NCI-H1417 treated with DMSO at 0.1 percent for 48 hours (cell line): ENCODE results near the gene PNLIPRP3.

ENCODE experiments used
- DNase-seq: peaks from one replicate; lab custom pipeline; 2025; lab: John Stamatoyannopoulos, UW

PNLIPRP3 gene

GRCh38 chr10:116450861-116451260 lies 23.2 kb downstream of the PNLIPRP3 start:
- no peak for DNase-seq

- no peak for DNase-seq
These were observed 24.2 kb downstream of the PNLIPRP3 start for GRCh38 chr10:116451711-116452337.

- no peak for DNase-seq
These were observed 24.7 kb downstream of the PNLIPRP3 start for GRCh38 chr10:116452338-116452720.

- no peak for DNase-seq
These were observed 29.8 kb downstream of the PNLIPRP3 start for GRCh38 chr10:116457488-116457887.

GRCh38 chr10:116460219-116460618 lies 32.6 kb downstream of the PNLIPRP3 start:
- DNase-seq: no peak

- no peak for DNase-seq
These were observed 34.0 kb downstream of the PNLIPRP3 start for GRCh38 chr10:116461680-116462079.

- no peak for DNase-seq
These were observed 36.6 kb downstream of the PNLIPRP3 start for GRCh38 chr10:116464257-116464656.

GRCh38 chr10:116465546-116465945 lies 37.9 kb downstream of the PNLIPRP3 start:
- DNase-seq: no peak

- no peak for DNase-seq
These were observed 39.2 kb downstream of the PNLIPRP3 start for GRCh38 chr10:116466715-116467422.

GRCh38 chr10:116469437-116469836 lies 41.8 kb downstream of the PNLIPRP3 start:
- no peak for DNase-seq

- no peak for DNase-seq
These were observed 42.4 kb downstream of the PNLIPRP3 start for GRCh38 chr10:116470071-116470470.

GRCh38 chr10:116470768-116471415 lies 43.2 kb downstream of the PNLIPRP3 start:
- no peak for DNase-seq

GRCh38 chr10:116472891-116473290 lies 45.2 kb downstream of the PNLIPRP3 start:
- DNase-seq: no peak

GRCh38 chr10:116475866-116476265 lies 48.2 kb downstream of the PNLIPRP3 start:
- no peak for DNase-seq

GRCh38 chr10:116476461-116476860 lies 48.8 kb downstream of the PNLIPRP3 start:
- DNase-seq: no peak

- DNase-seq: no peak
These were observed 50.5 kb downstream of the PNLIPRP3 start for GRCh38 chr10:116477986-116478664.

- DNase-seq: no peak
These were observed 59.3 kb downstream of the PNLIPRP3 start for GRCh38 chr10:116486770-116487448.

GRCh38 chr10:116487522-116488430 lies 60.1 kb downstream of the PNLIPRP3 start:
- DNase-seq: no peak

- DNase-seq: no peak
These were observed 61.8 kb downstream of the PNLIPRP3 start for GRCh38 chr10:116489460-116489859.

GRCh38 chr10:116490028-116490662 lies 62.5 kb downstream of the PNLIPRP3 start:
- DNase-seq: no peak

- no peak for DNase-seq
These were observed 77.1 kb downstream of the PNLIPRP3 start for GRCh38 chr10:116504786-116505185.
